Measurements from ENCODE around the gene JMJD8.

Gene JMJD8

GRCh38 chr16:641326-642188, 42.6 kb downstream of the JMJD8 start, which contains the start of gene MCRIP2:
TSS of gene MCRIP2 (plus strand) at chr16:641828. CDS start at chr16:641992, 164 bp downstream.
- H3K4me3 ChIP-seq (ENCODE audit: low read depth, low read length): peak within 1 kb of the TSS; percentile 63
- TF ChIP-seq, protein P1, sequence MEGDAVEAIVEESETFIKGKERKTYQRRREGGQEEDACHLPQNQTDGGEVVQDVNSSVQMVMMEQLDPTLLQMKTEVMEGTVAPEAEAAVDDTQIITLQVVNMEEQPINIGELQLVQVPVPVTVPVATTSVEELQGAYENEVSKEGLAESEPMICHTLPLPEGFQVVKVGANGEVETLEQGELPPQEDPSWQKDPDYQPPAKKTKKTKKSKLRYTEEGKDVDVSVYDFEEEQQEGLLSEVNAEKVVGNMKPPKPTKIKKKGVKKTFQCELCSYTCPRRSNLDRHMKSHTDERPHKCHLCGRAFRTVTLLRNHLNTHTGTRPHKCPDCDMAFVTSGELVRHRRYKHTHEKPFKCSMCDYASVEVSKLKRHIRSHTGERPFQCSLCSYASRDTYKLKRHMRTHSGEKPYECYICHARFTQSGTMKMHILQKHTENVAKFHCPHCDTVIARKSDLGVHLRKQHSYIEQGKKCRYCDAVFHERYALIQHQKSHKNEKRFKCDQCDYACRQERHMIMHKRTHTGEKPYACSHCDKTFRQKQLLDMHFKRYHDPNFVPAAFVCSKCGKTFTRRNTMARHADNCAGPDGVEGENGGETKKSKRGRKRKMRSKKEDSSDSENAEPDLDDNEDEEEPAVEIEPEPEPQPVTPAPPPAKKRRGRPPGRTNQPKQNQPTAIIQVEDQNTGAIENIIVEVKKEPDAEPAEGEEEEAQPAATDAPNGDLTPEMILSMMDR (IDR thresholded peaks at IDR 0.05; ENCODE audit: borderline replicate concordance, insufficient read depth, low read depth, low read length): no peak

DNA sequence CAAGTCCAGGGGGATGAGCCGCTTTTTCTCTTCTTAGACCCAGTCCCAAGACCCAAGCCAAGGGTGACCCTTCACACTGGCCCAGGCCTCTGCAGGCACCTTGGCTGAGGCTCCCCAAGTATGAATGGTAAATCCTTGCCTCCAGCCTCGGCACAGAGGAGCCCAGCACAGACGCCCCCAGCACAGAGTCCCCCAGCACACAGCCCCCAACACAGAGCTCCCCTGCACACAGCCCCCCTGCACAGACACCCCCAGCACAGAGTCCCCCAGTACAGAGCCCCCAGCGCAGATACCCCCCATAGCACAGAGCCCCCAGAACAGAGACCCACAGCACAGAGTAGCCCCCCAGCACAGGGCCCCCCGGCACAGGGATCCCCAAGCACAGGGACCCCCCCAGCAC, 43.5 kb downstream of the JMJD8 start:
- TF ChIP-seq, protein P1 (IDR thresholded peaks at IDR 0.05; ENCODE audit: borderline replicate concordance, insufficient read depth, low read depth, low read length): no peak
- peak overlapping the region; percentile 16 for H3K4me3 ChIP-seq (ENCODE audit: low read depth, low read length)

DNA sequence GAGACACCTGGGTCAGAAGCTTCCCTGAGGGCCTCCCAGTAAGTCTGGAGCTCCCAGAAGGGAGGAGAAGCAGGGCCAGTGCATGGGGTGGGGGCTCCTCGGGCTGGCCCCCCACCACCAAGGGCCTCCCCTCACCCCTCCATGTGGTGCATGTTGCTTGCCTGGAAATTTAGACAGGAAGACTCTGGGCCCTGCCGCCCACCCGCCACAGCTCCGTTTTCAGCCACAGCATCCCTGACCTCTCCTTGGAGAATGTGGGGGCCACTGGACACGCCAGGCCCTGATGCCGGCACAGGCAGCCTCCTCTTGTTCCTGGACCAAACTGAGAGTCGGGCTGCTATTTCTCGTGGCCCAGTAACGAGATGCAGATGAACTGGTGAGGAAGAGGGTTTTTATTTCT, 45.3 kb downstream of the JMJD8 start:
- no peak overlapping the region for H3K4me3 ChIP-seq (ENCODE audit: low read depth, low read length)

GRCh38 chr16:638034-638543, 46.0 kb downstream of the JMJD8 start:
- TF ChIP-seq, protein P1 (IDR thresholded peaks at IDR 0.05; ENCODE audit: borderline replicate concordance, insufficient read depth, low read depth, low read length): no peak
- H3K4me3 ChIP-seq (ENCODE audit: low read depth, low read length): no peak overlapping the region

More for the DNA sequence above, 45.3 kb downstream of the JMJD8 start:
- TF ChIP-seq, protein P1 (IDR thresholded peaks at IDR 0.05; ENCODE audit: borderline replicate concordance, insufficient read depth, low read depth, low read length): no peak

- H3K4me3 ChIP-seq (ENCODE audit: low read depth, low read length): peak overlapping the region; percentile 78
- TF ChIP-seq, protein P1 (IDR thresholded peaks at IDR 0.05; ENCODE audit: borderline replicate concordance, insufficient read depth, low read depth, low read length): no peak
Observed at GRCh38 chr16:637081-638018, 46.8 kb downstream of the JMJD8 start.

GRCh38 chr16:636206-637080, 47.7 kb downstream of the JMJD8 start, which contains the start of gene METTL26:
TSS of gene METTL26 (minus strand) at chr16:636305. CDS start at chr16:636290, 15 bp downstream.
- H3K4me3 ChIP-seq (ENCODE audit: low read depth, low read length): peak within 1 kb of the TSS; percentile 78
- TF ChIP-seq, protein P1 (IDR thresholded peaks at IDR 0.05; ENCODE audit: borderline replicate concordance, insufficient read depth, low read depth, low read length): no peak

All from GM12875 (cell line).